Peyer's patch (tissue), 4 donors: ENCODE data around the gene DCHS2. TPM values are rescaled to one million over a fixed set of nuclear protein-coding genes. Genes with fewer than 3 reads are reported as not detected.

Source experiments
- DNase-seq, 3 donors: peaks; one replicate each; pipeline ENCODE4 v3.0.0-alpha.2; 2017 to 2019
- H3K27ac ChIP-seq, 4 donors: fragments of 200-600 bp; sonication (generic); one replicate each; pipeline ENCODE4 v1.5.1; 2016 to 2019
- H3K27me3 ChIP-seq, 2 donors: fragments of 200-600 bp; sonication (generic); one replicate each; pipeline ENCODE4 v1.5.1; 2019
- H3K36me3 ChIP-seq, 3 donors: fragments of 200-600 bp; sonication (generic); one replicate each; pipeline ENCODE4 v1.5.1; 2016 to 2019
- H3K4me1 ChIP-seq, 4 donors: fragments of 200-600 bp; sonication (generic); one replicate each; pipeline ENCODE4 v1.5.1; 2016 to 2019
- H3K4me3 ChIP-seq, 4 donors: fragments of 200-600 bp; sonication (generic); 1 replicate in 3 of 4; 2 replicates in 1 of 4; pipeline ENCODE4 v1.5.1; 2016 to 2019; ENCODE audit warnings: mild to moderate bottlenecking in 1 of 4
- H3K9me3 ChIP-seq, 4 donors: fragments of 200-600 bp; sonication (generic); one replicate each; pipeline ENCODE4 v1.5.1; 2016 to 2019; ENCODE audit warnings: mild to moderate bottlenecking in 1 of 4
- CTCF ChIP-seq, 6 experiments: fragments of 450-650 bp in 4 of 6; fragments of 200-600 bp in 2 of 6; sonication (generic) in 1 of 6; IDR thresholded peaks; one replicate each; pipeline ENCODE4 v1.5.1; 2017 to 2019; ENCODE audit warnings: antibody characterized with exemption in 6 of 6, mild to moderate bottlenecking in 3 of 6, moderate library complexity in 1 of 6
- POLR2A ChIP-seq, 2 donors: fragments of 450-650 bp; IDR thresholded peaks; one replicate each; pipeline ENCODE4 v1.5.1; 2017; ENCODE audit warnings: antibody characterized with exemption in 2 of 2, mild to moderate bottlenecking in 2 of 2, moderate library complexity in 2 of 2
- total RNA-seq, 4 donors: library from RNA; depleted of rRNA; stranded (reverse); fragments of >200 nt; gene quantifications; one replicate each; pipeline ENCODE4 v1.1.0, GENCODE V29; 2016

DCHS2 gene
- total RNA-seq, 4 donors from 2014 or later = 0.28 to 0.88 (median 0.67) TPM; not detected in 1

GRCh38 chr4:154368060-154368459, 123.5 kb downstream of the DCHS2 start:
- Histone ChIP-seq H3K27me3 (no peaks in the 10 kb centered on the region), H3K4me1 (no peaks in the 10 kb centered on the region), H3K27ac (no peak overlapping the region), H3K36me3 (no peaks in the 10 kb centered on the region), H3K9me3 (no peaks in the 10 kb centered on the region), H3K4me3 (no peak overlapping the region)
- TF ChIP-seq CTCF (IDR thresholded peaks at IDR 0.05) = no peak
- TF ChIP-seq POLR2A (IDR thresholded peaks at IDR 0.05) = no peak
- DNase-seq = no peak

- no peak overlapping the region for H3K27ac ChIP-seq
- no peaks in the 10 kb centered on the region for H3K9me3 ChIP-seq
- no peaks in the 10 kb centered on the region for H3K27me3 ChIP-seq
- no peak overlapping the region for H3K4me3 ChIP-seq
- TF ChIP-seq CTCF (IDR thresholded peaks at IDR 0.05) (no peak), POLR2A (IDR thresholded peaks at IDR 0.05) (no peak)
- no peaks in the 10 kb centered on the region for H3K36me3 ChIP-seq
- H3K4me1 ChIP-seq = no peaks in the 10 kb centered on the region
- no peak for DNase-seq
Measured at GRCh38 chr4:154367659-154368058, 123.9 kb downstream of the DCHS2 start.

GRCh38 chr4:154366956-154367355, 124.6 kb downstream of the DCHS2 start:
- Histone ChIP-seq H3K27ac (no peak overlapping the region), H3K27me3 (no peaks in the 10 kb centered on the region), H3K36me3 (no peaks in the 10 kb centered on the region), H3K9me3 (no peaks in the 10 kb centered on the region), H3K4me1 (no peaks in the 10 kb centered on the region), H3K4me3 (no peak overlapping the region)
- TF ChIP-seq POLR2A (IDR thresholded peaks at IDR 0.05) = no peak
- TF ChIP-seq CTCF (IDR thresholded peaks at IDR 0.05) = no peak
- no peak for DNase-seq

- no peak for DNase-seq
- no peaks in the 10 kb centered on the region for H3K9me3 ChIP-seq
- H3K36me3 ChIP-seq = no peaks in the 10 kb centered on the region
- TF ChIP-seq CTCF (IDR thresholded peaks at IDR 0.05) (no peak), POLR2A (IDR thresholded peaks at IDR 0.05) (no peak)
- no peak overlapping the region for H3K4me3 ChIP-seq
- H3K27ac ChIP-seq = peak overlapping the region in 1 of 4 donors; percentile 36
- no peaks in the 10 kb centered on the region for H3K27me3 ChIP-seq
- H3K4me1 ChIP-seq = no peaks in the 10 kb centered on the region
Measured at GRCh38 chr4:154364066-154364845, 127.3 kb downstream of the DCHS2 start.

GRCh38 chr4:154361450-154361849, 130.1 kb downstream of the DCHS2 start:
- DNase-seq = peak in 2 of 3 donors; percentile 52 to 53
- H3K27me3 ChIP-seq = no peaks in the 10 kb centered on the region
- no peak for TF ChIP-seq CTCF (IDR thresholded peaks at IDR 0.05)
- no peak for TF ChIP-seq POLR2A (IDR thresholded peaks at IDR 0.05)
- H3K4me1 ChIP-seq = no peaks in the 10 kb centered on the region
- H3K27ac ChIP-seq = no peak overlapping the region
- H3K4me3 ChIP-seq = no peak overlapping the region
- no peaks in the 10 kb centered on the region for H3K36me3 ChIP-seq
- no peaks in the 10 kb centered on the region for H3K9me3 ChIP-seq
